ENCODE results near the gene ZDHHC16. TPM values are rescaled to one million over a fixed set of nuclear protein-coding genes. Genes with fewer than 3 reads are reported as not detected.
A peak's percentile ranks its signal among the peaks of the same experiment; 100 is the strongest.
"Not testable (repeated sequence)": the region's sequence is repeated elsewhere in the genome, so short reads cannot be mapped to it uniquely, and the experiment has no call there.

The ZDHHC16 gene
- total RNA-seq, 2 experiments from 2014 or later = 35.8 to 36.2 TPM

DNA sequence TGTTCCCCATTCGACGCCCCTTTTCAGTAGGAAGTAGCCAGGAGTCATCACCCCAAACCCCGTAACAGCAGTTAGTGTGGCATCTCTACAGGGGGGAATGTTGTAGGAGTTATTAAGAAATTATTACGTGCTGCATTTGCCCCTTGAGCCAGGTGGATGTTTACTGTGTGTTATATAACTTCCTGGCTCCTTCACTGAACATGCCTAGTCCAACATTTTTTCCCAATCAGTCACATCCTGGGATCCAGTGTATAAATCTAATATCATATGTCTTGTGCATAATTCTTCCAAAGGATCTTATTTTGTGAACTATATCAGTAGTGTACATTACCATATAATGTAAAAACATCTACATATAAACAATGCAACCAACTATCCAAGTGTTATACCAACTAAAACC lies 33.4 kb downstream of the ZDHHC16 start:
- ATAC-seq; H3K4me3 Mint-ChIP-seq; H3K27me3 Mint-ChIP-seq (ENCODE audit: low read depth); H3K27ac Mint-ChIP-seq; CTCF ChIA-PET; POLR2A ChIA-PET; H3K4me1 Mint-ChIP-seq (ENCODE audit: low read depth); H3K9me3 Mint-ChIP-seq (ENCODE audit: insufficient read depth); DNase-seq: not testable (repeated sequence)
- H3K36me3 Mint-ChIP-seq (ENCODE audit: low read depth) = peaks cover 52% of the 10 kb centered on the region

DNA sequence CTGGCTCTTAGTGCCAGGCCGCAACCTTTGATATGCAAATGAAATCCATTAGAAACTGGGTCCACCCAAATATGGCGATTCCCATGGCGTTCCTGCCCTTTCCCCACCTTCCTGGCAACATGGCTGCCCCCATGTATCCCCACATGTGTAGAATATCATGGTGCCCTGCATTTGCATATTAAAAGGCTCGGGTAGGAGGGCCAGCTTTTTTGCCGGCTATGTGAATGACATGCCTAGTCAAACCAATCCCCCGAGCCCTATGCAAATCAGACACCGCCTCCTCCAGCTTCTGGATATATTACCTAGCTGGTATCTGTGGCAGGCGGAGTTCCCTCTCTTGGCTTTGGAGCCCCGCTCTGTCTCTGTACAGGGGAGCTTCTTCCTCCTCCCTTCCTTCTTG lies 34.0 kb downstream of the ZDHHC16 start:
- no peak overlapping the region for H3K4me3 Mint-ChIP-seq
- H3K4me1 Mint-ChIP-seq (ENCODE audit: low read depth) = peaks cover 2% of the 10 kb centered on the region
- no peak for ATAC-seq
- POLR2A ChIA-PET = no interaction called here
- CTCF ChIA-PET = no interaction called here
- no peak overlapping the region for H3K27ac Mint-ChIP-seq
- no peaks in the 10 kb centered on the region for H3K9me3 Mint-ChIP-seq (ENCODE audit: insufficient read depth)
- DNase-seq = no peak
- no peaks in the 10 kb centered on the region for H3K27me3 Mint-ChIP-seq (ENCODE audit: low read depth)
- H3K36me3 Mint-ChIP-seq (ENCODE audit: low read depth) = peaks cover 47% of the 10 kb centered on the region

- H3K4me3 Mint-ChIP-seq = no peak overlapping the region
- DNase-seq = no peak
- H3K27ac Mint-ChIP-seq = no peak overlapping the region
- peaks cover 2% of the 10 kb centered on the region for H3K4me1 Mint-ChIP-seq (ENCODE audit: low read depth)
- no peaks in the 10 kb centered on the region for H3K9me3 Mint-ChIP-seq (ENCODE audit: insufficient read depth)
- ChIA-PET POLR2A (no interaction called here), CTCF (interaction anchor here (1.2 kb wide), 1 partner anchor 14 kb away, joined by 3 read pairs; no protein-coding TSS in a partner anchor)
- H3K36me3 Mint-ChIP-seq (ENCODE audit: low read depth) = peaks cover 43% of the 10 kb centered on the region
- H3K27me3 Mint-ChIP-seq (ENCODE audit: low read depth) = no peaks in the 10 kb centered on the region
- no peak for ATAC-seq
These were observed 35.1 kb downstream of the ZDHHC16 start for GRCh38 chr10:97481071-97481470.

DNA sequence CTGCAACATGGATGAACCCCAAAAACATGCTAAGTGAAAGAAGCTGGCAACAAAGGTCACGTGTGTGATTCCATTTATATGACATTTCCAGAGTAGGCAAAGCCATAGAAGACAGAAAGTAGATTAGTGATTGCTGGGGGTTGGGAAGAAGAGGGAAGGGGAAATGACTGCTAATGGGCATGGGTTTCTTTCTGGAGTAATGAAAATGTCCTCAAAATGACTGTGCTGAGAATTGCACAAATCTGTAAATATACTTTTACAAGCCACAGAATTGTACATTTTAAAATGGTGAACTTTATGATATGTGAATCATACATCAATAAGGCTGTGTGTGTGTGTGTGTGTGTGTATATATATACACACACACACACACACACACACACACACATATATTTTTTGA lies 36.4 kb downstream of the ZDHHC16 start:
- CTCF ChIA-PET = interaction anchor here (1.1 kb wide), 1 partner anchor 18 kb away, joined by 3 read pairs; no protein-coding TSS in a partner anchor
- no peaks in the 10 kb centered on the region for H3K27me3 Mint-ChIP-seq (ENCODE audit: low read depth)
- POLR2A ChIA-PET = interaction anchor here (0.6 kb wide), 1 partner anchor 37 kb away, joined by 3 read pairs; no protein-coding TSS in a partner anchor

DNA sequence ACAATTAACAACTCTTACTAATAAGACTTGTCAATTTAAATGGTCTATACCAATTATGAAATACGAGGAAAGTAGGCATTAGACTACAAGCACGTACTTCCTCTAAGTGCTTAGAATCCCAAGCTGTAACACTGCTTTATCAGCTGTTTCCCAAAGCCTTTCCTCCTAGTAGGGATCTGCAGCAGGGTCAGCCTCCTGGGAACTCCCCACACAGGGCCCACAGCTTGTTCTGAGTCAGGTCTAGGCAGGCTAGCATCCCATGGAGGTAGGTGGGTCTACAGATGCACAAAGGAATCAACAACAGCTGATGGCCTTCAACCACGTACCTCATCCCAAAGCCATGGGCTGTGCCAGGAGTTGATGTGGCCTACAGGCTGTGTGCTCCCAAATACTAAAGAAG lies 37.5 kb downstream of the ZDHHC16 start:
- POLR2A ChIA-PET = no interaction called here
- ATAC-seq = no peak

More for the DNA sequence above, 36.4 kb downstream of the ZDHHC16 start:
- no peaks in the 10 kb centered on the region for H3K4me1 Mint-ChIP-seq (ENCODE audit: low read depth)
- H3K36me3 Mint-ChIP-seq (ENCODE audit: low read depth) = peaks cover 35% of the 10 kb centered on the region
- ATAC-seq (no peak), DNase-seq (no peak)
- no peak overlapping the region for H3K4me3 Mint-ChIP-seq
- no peak overlapping the region for H3K27ac Mint-ChIP-seq
- H3K9me3 Mint-ChIP-seq (ENCODE audit: insufficient read depth) = no peaks in the 10 kb centered on the region

GRCh38 chr10:97483921-97484320 lies 37.9 kb downstream of the ZDHHC16 start:
- ATAC-seq (no peak), DNase-seq (no peak)
- Mint-ChIP-seq H3K9me3 (ENCODE audit: insufficient read depth) (no peaks in the 10 kb centered on the region), H3K27me3 (ENCODE audit: low read depth) (no peaks in the 10 kb centered on the region), H3K27ac (no peak overlapping the region), H3K4me1 (ENCODE audit: low read depth) (no peaks in the 10 kb centered on the region), H3K36me3 (ENCODE audit: low read depth) (peaks cover 25% of the 10 kb centered on the region), H3K4me3 (no peak overlapping the region)
- POLR2A ChIA-PET = no interaction called here
- CTCF ChIA-PET = no interaction called here

More for the DNA sequence above, 37.5 kb downstream of the ZDHHC16 start:
- H3K4me3 Mint-ChIP-seq = no peak overlapping the region
- no peaks in the 10 kb centered on the region for H3K27me3 Mint-ChIP-seq (ENCODE audit: low read depth)
- peaks cover 24% of the 10 kb centered on the region for H3K36me3 Mint-ChIP-seq (ENCODE audit: low read depth)
- H3K27ac Mint-ChIP-seq = no peak overlapping the region
- CTCF ChIA-PET = no interaction called here
- no peak for DNase-seq
- H3K4me1 Mint-ChIP-seq (ENCODE audit: low read depth) = no peaks in the 10 kb centered on the region
- no peaks in the 10 kb centered on the region for H3K9me3 Mint-ChIP-seq (ENCODE audit: insufficient read depth)

GRCh38 chr10:97485647-97486281 lies 39.8 kb downstream of the ZDHHC16 start:
- Mint-ChIP-seq H3K36me3 (ENCODE audit: low read depth) (peaks cover 21% of the 10 kb centered on the region), H3K27me3 (ENCODE audit: low read depth) (no peaks in the 10 kb centered on the region), H3K4me3 (no peak overlapping the region), H3K9me3 (ENCODE audit: insufficient read depth) (no peaks in the 10 kb centered on the region), H3K27ac (no peak overlapping the region), H3K4me1 (ENCODE audit: low read depth) (peaks cover 4% of the 10 kb centered on the region)
- ATAC-seq (no peak), DNase-seq (no peak)
- ChIA-PET POLR2A (no interaction called here), CTCF (no interaction called here)

DNA sequence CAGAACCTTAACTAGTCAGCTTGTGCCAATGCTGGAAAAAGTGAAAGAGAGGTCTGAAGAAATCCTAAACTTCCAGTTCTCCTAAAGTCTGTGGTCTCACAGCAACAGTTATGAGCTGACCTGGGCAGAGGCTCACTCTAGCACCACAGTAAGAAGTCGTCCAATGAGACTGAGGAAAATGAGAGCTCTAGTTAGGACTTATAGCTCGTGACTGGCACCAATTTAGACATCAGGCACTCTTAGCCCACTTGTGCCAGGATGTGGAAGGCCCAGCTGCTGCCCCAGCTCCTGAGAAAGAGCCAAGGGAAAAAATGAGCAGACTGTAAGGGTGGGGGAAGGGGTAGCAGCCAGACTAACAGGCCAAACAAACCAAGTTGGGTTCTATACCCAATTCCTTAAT lies 44.6 kb downstream of the ZDHHC16 start:
- Mint-ChIP-seq H3K4me1 (ENCODE audit: low read depth) (peaks cover 23% of the 10 kb centered on the region), H3K9me3 (ENCODE audit: insufficient read depth) (no peaks in the 10 kb centered on the region), H3K27me3 (ENCODE audit: low read depth) (no peaks in the 10 kb centered on the region), H3K36me3 (ENCODE audit: low read depth) (peaks cover 24% of the 10 kb centered on the region), H3K27ac (peak overlapping the region; percentile 35), H3K4me3 (no peak overlapping the region)
- POLR2A ChIA-PET = no interaction called here
- CTCF ChIA-PET = interaction anchor here (1.0 to 1.1 kb wide), 2 partner anchors 9 to 90 kb away, joined by 3 read pairs; partner anchors contain the start of gene RRP12
- ATAC-seq (no peak), DNase-seq (no peak)

GRCh38 chr10:97494151-97494550 lies 48.2 kb downstream of the ZDHHC16 start:
- Mint-ChIP-seq H3K27ac (no peak overlapping the region), H3K27me3 (ENCODE audit: low read depth) (no peaks in the 10 kb centered on the region), H3K4me3 (no peak overlapping the region), H3K4me1 (ENCODE audit: low read depth) (peaks cover 38% of the 10 kb centered on the region), H3K9me3 (ENCODE audit: insufficient read depth) (no peaks in the 10 kb centered on the region), H3K36me3 (ENCODE audit: low read depth) (peaks cover 21% of the 10 kb centered on the region)
- ATAC-seq (no peak), DNase-seq (no peak)
- POLR2A ChIA-PET = no interaction called here
- CTCF ChIA-PET = interaction anchor here (1.2 to 1.3 kb wide), 2 partner anchors 13 to 84 kb away, joined by 3 read pairs; no protein-coding TSS in a partner anchor

GRCh38 chr10:97494863-97495506 lies 49.0 kb downstream of the ZDHHC16 start:
- Mint-ChIP-seq H3K4me3 (peak overlapping the region; percentile 23), H3K4me1 (ENCODE audit: low read depth) (peaks cover 42% of the 10 kb centered on the region), H3K27ac (peak overlapping the region; percentile 64), H3K27me3 (ENCODE audit: low read depth) (peaks cover 5% of the 10 kb centered on the region), H3K36me3 (ENCODE audit: low read depth) (peaks cover 21% of the 10 kb centered on the region), H3K9me3 (ENCODE audit: insufficient read depth) (no peaks in the 10 kb centered on the region)
- ChIA-PET POLR2A (interaction anchor here (0.5 kb wide), 1 partner anchor 84 kb away, joined by 4 read pairs; no protein-coding TSS in a partner anchor), CTCF (interaction anchor here (1.2 to 1.3 kb wide), 2 partner anchors 14 to 29 kb away, joined by 3 read pairs; no protein-coding TSS in a partner anchor)
- no peak for DNase-seq
- ATAC-seq = no peak

GRCh38 chr10:97497572-97498075 lies 51.6 kb downstream of the ZDHHC16 start:
- Mint-ChIP-seq H3K4me3 (peak overlapping the region; percentile 98), H3K27ac (peak overlapping the region; percentile 98), H3K9me3 (ENCODE audit: insufficient read depth) (no peaks in the 10 kb centered on the region), H3K4me1 (ENCODE audit: low read depth) (peaks cover 41% of the 10 kb centered on the region), H3K36me3 (ENCODE audit: low read depth) (peaks cover 18% of the 10 kb centered on the region), H3K27me3 (ENCODE audit: low read depth) (peaks cover 28% of the 10 kb centered on the region)
- CTCF ChIA-PET = no interaction called here
- ATAC-seq = peak; percentile 39
- POLR2A ChIA-PET = interaction anchor here (0.5 to 1.2 kb wide), 7 partner anchors 8 to 97 kb away, joined by 3 read pairs; partner anchors contain the start of gene RRP12
- DNase-seq = peak; percentile 84
